HG02623 (cell line): ENCODE results near the gene CHD2.
A peak's percentile ranks its signal among the peaks of the same experiment; 100 is the strongest.

Experiments used
- ATAC-seq: cut with Tn5 transposase; IDR thresholded peaks from one replicate; pipeline ENCODE4 v1.9.1; 2021; ENCODE audit warnings: moderate library complexity; ENCODE audit not compliant: unreplicated experiment

The CHD2 gene

GRCh38 chr15:92884436-92885223 lies 15.5 kb upstream of the CHD2 start:
- no peak for ATAC-seq

DNA sequence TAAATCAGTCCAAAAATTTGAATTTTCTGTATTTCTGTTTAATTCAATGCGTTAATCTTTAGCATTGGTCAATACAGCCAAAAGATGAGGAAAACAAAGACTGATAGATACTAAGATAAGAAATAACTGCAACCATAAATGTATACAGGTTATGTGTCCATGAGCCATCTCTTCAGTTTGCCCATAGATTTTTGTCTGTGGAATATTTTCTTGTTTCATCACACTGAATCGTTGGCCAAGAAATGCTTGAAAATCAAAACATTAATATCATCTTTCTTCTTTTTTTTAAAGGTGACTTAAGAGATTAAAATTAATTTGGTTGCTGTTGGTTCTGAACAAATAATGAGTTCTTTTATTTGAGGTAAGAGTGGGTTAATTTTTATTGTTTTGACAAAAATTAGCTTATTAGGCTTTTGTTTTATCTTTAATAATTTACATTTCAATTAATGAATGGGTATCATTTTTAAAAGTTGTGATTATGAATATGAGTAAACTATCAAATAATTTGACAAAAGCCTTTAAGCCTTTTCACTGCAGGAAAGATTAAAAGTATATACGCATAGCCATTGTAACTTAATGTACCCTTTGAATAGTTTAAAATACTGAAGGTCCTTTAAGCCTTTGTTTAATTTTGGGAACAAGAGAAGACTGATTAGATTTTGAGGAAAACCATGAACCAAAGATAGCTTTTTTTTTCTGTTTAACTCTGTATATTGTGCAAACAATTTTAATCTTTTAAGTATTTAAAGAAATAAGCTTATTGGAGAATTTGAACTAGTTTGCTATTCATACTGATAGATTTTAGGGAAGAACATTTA lies 14.7 kb upstream of the CHD2 start:
- no peak for ATAC-seq

DNA sequence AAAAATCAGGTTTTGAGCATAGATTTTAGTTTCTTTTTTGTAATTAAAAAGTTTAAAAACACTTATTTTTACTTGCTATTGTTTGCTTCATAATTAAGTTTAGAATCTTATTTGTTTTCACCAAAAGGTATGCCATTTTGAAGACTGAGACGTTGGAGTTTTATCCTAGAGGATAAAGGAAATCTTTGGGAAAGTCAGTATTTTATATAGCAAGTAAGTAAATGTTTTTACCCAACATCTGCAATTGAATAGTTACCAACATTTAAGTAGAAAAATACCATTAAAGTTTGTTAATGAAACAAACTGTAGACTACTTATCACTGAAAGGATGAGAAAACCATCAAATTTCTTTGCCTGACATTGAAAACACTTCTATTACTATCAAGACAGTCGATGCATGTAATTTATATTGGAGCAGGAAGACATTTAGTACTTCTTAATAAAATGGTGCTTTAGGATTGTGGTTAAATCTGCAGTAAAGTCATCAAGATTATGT lies 14.0 kb upstream of the CHD2 start:
- ATAC-seq, result no peak

DNA sequence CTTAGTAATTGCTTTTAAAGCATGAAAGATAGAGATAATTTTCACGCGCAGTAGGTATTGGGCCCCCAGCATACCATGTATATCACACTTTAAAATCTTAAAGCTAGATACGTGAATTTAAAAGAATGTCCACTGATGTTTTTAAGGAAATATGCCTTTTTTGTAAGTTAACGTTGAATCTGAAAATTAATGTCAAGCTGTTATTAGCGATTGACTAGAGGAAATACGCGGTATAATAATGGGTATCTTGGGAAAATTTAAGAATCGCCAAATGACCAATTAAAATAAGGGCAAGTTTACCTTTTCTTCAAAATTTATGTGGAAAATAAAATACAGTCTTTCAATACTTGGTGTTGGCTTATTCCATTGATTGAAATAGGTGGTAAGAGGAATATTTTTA lies 13.3 kb upstream of the CHD2 start:
- no peak for ATAC-seq

- no peak for ATAC-seq
Observed at GRCh38 chr15:92887869-92888268, 12.3 kb upstream of the CHD2 start.

GRCh38 chr15:92889390-92890107 lies 10.6 kb upstream of the CHD2 start:
- no peak for ATAC-seq

- ATAC-seq, result no peak
Observed at GRCh38 chr15:92891533-92892200, 8.5 kb upstream of the CHD2 start.

GRCh38 chr15:92892201-92892555 lies 7.9 kb upstream of the CHD2 start:
- ATAC-seq, result no peak

DNA sequence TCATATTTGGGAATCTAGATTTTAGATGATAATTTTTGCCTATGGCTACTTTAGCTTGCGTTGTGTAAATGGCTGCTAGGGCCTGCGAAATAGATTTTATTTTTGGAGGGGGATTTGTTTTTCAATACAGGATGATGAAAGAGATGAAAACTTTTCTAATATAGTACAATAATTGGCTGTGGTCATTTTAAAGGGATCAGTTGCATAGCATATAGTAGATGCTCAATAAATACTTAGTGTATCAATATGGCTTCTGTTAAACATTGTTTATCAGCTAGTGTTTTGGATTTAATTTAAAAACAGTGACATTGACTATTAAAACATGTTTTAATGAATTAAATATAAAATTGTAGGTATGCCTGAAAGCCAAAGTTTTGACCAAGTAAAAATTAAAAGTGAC lies 6.9 kb upstream of the CHD2 start:
- no peak for ATAC-seq

GRCh38 chr15:92896561-92896960 lies 3.6 kb upstream of the CHD2 start:
- no peak for ATAC-seq

GRCh38 chr15:92897620-92898019 lies 2.5 kb upstream of the CHD2 start:
- ATAC-seq, result no peak

- ATAC-seq, result no peak
Observed at GRCh38 chr15:92898988-92899582, 1.0 kb upstream of the CHD2 start.

DNA sequence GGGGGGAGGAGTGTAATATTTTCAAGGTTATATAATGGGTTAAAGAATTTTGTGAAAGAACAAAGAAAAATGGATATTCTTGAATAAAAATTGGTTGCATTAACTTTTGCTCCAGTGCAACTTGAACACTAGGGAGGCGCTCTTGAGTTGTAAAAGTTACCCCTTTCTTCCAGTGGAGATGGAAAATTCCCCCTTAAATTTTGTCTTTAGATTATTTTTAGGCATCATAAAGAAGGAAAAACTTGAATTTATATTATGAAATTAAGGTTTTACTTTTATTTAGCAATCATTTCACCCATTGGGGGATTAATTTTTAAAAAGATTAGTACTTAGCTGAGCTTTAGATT lies 550 bp upstream of the CHD2 start:
- ATAC-seq, result no peak

DNA sequence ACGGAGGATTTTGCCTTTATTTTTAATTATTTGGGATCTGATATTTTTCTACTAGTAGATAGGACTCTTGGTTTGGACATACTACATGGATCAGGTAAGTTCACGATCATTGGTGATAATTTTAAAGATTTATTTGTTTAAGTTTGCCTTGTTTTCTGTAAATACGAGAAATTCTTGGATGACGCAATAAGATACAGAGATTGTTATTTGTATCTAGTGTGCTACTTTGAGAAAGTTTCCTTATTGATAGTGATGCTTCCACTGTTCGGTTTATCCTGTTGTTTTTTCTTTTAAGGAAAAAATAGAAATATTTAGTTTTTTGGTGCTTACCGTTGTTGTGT lies 577 bp downstream of the CHD2 start:
- no peak for ATAC-seq

- no peak for ATAC-seq
Observed at GRCh38 chr15:92901072-92901761, 1.1 kb downstream of the CHD2 start.

- ATAC-seq, result no peak
Observed at GRCh38 chr15:92901995-92902394, 1.9 kb downstream of the CHD2 start.

DNA sequence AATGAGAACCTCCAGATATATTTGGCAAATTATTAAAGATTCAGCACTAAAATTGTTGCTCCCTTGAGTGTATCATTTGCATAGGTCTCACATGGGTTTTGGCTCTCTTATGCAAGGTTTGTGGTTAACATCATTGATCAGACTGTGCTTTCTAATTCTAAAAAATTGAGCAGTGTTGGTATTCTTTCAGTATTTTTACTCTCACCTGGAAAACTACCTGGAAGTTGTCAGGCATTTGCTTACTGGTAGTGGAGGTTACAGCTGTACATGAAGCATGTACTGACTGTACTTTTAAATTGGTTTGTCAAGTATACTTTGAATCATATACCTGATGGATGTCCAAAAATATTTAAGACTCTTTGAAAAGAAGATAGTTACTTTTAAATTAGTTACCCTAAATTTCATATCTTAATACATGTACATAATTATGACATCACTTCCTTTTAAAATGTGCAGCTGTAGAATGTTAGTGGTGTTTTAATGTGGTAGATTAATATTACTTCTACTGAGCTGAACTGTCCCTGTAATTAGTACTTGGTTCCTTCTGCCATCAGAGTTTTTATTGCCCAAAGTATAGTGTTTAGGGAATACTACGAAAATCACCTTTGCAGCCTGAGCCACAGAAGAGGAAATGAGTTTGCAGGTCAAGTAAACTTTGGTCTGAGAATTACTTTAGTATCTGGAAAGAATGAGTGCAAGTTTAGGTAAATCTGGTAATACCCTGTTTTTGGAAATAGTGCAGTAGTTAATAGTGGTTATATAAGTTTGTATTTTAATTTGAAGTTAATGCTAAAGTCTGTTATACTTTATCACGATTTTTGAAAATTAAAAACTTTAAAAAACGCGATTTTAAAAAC lies 2.8 kb downstream of the CHD2 start:
- ATAC-seq, result no peak

GRCh38 chr15:92903631-92903965 lies 3.5 kb downstream of the CHD2 start:
- no peak for ATAC-seq

DNA sequence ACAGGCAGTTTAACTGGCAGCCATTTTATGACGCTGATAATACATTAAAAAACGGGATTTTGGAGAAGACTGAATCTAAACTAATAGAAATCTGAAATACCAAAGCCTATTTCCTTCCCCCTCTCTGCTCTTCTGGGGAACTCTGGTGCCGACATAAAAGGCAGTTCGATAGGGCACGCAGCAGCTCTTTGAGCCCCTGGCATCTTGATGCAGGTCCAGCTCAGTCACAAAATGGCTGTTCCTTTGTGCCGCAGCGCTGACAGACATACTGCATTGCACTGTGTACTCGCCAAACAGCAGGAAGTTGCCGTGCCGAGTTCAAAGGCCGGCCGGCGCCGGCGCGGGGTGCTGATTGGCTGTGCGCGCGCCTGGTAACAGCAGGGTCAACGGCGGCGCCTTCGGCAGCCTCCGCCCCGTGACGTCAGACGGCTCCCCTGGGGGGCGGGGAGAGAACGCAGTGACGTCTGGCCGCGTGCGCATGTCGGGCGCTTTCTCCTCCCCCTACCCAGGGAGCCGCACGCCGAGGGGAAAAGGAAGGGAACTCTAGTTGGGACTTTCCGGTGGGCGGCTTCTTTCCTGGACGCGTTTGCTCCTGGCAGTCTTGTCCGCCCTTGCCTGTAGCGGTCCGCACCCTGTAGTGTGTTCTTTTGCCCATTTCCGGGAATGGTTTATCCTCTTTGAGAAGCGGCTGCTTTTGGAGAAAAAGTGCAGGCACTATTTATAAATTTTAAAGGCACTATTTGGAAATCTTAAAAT lies 4.0 kb downstream of the CHD2 start:
- ATAC-seq, result peak; percentile 77
